Dermis blood vessel endothelial cell (primary cell): ENCODE measurements around the gene SOX6. TPM values are rescaled to one million over a fixed set of nuclear protein-coding genes. Genes with fewer than 3 reads are reported as not detected.
"Not testable (repeated sequence)": the region's sequence is repeated elsewhere in the genome, so short reads cannot be mapped to it uniquely, and the experiment has no call there.

Source experiments
- DNase-seq: peaks from one replicate; pipeline ENCODE4 v3.0.0; 2010
- total RNA-seq: library from RNA; depleted of rRNA; stranded (reverse); fragments of >200 nt; gene quantifications from 2 replicates; pipeline ENCODE4 v1.2.3, GENCODE V29; 2014

Gene SOX6
- under 0.01 and 0.09 TPM in 2 replicates for total RNA-seq

DNA sequence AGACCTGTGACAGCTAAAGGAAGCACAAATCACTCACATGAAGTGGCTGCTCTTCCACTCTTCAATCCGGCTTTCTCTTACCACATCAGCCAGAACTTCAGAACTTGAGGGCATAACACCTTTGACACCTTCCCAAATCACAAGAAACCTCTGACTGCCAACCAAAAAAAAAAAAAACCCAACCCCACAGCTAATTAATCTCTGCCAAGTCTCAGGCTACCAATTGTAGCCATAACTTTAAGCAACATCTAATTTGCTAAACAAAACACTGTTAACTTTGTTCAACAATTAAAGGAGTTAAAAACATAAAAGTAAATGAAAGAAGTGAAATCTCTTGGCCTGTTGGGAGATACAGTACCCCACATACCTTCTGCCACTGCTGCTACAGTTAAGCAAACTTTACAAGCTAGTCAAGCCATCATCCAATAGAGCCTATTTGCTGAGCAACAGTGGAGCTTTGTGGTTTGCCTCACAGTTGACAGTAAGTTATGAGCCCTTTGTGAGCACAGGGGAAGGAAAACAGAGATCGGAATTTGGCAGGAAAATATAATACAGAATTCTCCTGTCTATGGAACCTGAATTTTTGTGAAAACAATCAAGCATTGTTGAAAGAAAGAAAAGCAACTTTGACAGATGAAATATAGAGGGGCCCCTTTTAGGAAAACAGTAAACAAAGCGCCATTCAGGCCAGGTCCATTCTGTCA, at the start of gene SOX6:
TSS of gene SOX6 (minus strand) at position 490 of the 704 bp plus-strand sequence. CDS start 15,298 bp downstream, outside the sequence.
- DNase-seq = no peak

DNA sequence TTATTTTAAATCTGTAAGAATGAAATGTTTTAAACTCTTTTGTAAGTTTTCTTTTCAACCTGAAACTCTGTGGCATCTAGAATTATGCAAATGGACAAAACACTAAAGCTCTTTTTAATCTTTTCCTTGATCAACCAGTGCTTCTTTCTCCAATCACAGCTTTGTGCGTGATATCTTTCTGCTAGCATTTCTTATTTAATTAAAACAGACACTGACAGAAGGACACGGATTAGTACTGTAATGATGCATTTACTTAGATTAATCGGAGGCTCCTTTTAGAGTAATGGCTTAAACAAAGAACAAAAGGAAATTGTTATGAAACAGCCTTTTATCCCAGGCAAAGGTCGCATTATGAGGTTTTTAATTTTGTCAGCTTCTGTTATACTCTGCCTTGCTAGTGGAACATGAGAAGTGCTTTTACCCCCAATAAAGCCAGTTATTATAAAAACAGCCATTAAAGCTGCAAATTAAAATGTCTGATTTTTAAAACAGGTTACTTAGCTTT, 48.5 kb upstream of the SOX6 start:
- DNase-seq = no peak

DNA sequence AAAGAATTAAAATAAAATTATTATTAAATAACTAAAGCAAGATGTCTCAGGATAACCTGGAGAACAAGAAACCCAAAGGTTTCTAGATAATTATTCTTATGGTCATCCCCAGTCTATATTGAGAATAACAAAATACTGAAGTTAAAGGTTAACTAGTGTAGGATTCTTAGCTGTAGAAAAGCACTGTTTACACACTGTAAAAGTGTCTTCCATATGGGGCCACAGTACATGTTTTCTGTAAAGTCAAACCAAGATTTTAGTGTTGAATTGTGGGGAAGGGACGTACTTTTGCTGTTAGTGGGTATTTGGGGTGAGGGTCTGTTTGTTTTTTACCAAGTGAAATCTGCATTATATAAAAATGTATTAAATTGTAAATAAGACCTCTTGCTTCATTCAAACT, 47.5 kb upstream of the SOX6 start:
- no peak for DNase-seq

DNA sequence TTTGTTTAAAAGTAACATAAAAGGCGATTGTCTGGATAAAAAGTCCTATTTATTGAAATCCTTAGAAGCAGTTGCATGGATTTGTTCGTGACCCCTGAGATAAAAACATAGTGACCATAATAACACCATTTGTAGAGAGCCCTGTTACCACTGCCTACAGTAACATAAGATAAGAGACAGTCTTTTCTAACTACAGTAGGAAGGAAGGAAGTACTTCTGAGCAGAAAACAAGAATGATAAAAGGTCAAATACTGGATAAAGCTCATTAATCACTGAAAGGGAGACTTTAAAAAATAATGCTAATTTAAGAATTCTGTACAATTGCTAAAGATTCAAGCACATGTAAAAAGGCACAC, 47.1 kb upstream of the SOX6 start:
- no peak for DNase-seq

DNA sequence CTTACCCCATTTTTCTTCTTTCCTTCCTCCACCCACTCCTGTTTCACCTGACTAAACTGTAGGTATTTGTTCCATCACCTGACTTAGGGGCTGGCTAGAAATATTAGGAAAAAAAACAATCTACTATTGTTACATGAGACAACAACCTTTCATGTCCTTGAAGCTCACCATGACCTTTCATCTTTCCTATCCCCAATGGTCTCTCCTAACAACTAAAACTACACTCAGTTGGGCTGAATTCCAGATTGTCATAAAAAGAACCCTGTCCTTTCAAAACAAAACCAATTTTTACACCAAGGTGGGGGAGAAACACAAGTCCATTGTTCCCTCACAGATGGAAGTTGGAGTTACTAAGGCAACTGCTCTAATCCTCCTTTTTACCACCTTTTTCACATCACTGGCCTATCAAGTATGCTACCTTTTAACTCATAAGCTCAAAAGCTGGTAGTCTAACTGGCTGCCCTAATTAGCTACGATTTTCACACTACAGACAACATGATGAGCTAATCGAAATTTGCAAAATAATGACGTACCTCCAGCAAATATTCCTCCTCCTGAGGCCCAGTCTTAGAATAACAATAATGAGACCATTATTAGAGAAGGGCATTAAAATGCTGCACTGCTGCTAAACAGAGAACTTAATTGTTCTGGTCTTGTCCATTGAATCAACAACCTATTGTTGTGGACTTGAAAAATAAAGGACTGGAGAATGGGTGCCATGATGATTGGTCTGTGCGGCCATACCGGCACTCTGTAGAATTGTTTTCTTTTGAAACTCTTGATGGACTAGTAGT, 46.5 kb upstream of the SOX6 start:
- no peak for DNase-seq

DNA sequence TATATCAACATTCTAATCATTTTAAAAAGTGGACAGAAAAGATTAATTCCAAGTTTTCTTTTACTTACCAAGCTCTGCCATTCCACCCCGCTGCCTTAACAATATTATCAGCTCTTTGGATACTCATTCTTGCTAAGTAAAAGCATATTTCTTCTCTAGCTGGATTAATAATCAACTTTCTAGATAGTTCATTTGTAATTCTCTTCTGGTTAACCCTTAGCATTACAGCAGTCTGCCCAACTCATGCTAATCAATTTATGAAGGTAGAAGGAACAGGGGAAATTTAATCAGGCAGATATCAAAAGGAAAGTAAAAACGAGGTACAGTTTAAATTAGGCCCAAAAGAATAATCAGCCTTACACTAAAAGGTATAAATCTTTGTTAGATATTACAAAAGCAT, 41.0 kb upstream of the SOX6 start:
- DNase-seq = no peak

DNA sequence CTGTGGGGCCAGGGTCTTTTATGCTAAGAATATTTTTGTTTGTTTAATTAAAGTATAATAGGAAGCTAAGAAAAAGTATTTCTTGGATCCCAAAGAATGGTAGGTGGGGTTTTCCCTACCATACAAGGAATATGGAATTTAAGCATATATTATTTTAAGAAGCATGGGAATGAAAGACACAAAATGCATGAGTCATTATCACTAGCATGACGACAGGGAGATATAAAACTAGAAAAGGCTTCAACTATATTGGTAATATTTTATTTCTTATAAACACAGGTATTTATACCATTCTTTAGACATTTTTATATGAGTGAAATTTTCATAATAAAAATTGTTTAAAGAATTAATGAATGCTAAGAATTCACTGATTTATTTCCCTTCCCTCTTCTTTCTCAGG, 39.3 kb upstream of the SOX6 start:
- no peak for DNase-seq

DNA sequence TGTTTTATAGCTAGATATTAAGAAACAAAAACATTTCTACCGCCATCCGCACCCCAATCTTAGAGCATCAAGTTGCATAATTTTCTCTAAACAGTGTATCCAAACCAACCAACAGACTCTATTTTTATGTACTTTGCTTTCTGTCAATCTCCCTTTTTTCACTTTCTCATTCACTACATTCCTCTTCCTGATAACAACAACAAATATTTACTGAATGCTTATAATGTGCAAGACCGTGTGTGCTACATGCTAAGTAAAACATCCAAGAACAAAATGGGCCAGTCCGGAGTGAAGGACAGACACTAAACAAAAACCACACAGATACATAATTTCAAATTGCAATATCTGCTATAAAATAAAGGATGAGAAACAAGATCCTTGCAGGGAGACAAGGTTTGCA, 38.6 kb upstream of the SOX6 start:
- DNase-seq = no peak

DNA sequence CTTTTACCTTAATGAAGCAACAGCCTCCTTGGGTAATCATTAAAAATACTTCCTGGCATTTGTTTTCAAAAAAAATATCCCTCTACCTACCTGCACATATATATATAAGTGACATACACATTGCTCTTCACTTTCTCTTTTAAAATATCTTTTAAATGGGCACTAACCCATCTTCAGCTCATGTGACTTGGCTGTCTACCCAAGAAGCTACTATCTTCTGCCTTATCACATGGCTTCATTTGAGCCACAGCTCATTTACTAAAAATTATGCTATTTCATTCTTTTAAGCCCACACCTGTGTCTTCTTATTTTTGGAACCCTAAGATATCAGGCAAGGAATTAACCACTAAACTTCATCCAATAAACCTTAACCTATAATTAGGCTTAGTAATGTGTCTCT, 37.0 kb upstream of the SOX6 start:
- DNase-seq = no peak

DNA sequence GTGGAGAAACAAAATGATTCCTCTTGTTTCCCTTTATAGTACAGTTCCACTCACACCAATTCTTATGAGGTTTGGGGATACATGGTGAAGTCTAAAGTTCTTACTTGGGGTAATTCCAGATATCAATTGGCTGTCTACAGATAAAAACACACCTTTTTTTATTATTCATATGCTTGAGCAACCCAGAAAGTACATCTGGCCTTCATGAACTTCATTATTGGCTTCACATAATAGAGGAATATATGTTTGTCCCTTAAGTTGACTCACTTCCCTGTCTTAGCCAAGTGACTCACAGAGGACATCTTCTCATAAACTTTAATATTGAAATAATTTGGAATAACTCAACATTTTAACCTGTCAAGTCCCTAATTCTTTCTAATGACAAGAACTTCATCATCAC, 36.3 kb upstream of the SOX6 start:
- DNase-seq = no peak

DNA sequence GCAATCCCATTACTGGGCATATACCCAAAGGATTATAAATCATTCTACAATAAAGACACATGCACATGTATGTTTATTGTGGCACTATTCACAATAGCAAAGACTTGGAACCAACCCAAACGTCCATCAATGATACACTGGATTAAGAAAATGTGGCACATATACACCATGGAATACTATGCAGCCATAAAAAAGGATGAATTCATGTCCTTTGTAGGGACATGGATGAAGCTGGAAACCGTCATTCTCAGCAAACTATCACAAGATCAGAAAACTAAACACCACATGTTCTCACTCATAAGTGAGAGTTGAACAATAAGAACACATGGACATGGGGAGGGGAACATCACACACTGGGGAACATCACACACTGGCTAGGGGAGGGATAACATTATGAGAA, 34.5 kb upstream of the SOX6 start:
- DNase-seq = not testable (repeated sequence)

DNA sequence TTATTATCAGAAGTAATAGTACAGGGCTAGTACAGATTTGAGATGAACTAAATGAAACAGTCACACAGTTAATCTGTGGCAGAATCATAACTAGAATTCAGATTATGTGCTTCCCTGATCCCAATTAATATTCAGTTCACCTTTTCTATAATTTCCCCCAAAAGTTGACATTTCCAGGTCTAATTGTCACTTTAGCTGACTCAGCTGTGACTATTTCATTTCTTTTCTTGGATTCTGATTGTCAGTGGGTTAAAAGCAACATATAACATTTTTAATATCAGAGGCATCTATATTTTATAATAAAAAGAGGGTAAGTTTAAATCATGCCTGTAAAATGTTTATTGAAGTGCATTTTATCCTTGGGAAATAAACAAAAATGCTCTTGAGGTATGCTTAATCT, 28.8 kb upstream of the SOX6 start:
- DNase-seq = no peak

DNA sequence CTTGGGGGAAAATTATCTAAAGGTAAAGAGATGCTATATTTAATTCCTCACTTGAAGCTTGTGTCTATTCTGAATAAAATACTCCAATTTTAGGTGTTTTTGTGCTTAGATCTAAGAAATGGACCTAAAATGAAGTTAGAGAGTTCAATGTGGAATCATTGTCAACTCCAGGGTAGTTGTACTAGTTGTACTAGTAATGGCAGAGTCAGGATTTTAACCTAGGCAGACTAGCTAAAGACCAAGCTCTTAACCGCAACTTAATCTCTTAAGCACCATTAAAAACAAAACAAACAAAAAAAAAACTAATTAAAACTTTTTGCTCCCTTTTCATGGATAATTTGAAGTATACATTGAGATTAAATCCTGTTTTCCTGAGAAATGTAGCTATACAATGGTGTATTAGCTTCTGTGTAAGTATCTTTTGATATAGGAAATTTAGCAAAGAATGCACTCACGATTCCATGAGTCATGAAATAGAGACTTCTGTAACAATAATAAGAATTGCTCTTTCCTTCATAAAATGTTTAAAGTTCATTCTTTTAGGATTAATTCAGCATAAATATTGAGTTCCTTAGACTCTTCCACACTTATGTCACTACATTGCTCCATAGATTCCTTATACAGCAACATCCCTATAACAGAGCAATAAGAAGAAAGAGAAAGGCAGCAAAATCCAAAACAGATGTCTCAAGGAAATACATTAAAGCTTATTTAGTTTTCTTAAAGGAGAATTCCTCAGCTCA, 26.5 kb upstream of the SOX6 start:
- DNase-seq = no peak

DNA sequence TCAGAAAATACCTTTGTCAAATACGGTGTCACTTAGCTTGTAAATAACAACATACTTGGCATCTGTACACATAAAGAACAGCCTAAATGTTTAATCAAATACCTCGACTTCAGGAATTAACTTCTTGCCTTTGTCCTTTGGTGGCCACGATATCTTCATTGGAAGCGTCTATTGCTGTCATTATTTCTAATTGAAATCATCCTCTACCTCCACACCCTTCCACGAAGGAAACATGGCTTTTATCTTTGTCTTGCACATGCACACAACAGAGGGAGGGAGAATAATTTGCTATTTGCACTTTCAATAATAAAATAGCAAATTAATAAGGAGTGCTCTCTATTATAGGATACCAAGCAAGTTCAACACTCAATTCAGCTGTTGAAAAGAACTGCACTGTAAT, 25.8 kb upstream of the SOX6 start:
- no peak for DNase-seq

DNA sequence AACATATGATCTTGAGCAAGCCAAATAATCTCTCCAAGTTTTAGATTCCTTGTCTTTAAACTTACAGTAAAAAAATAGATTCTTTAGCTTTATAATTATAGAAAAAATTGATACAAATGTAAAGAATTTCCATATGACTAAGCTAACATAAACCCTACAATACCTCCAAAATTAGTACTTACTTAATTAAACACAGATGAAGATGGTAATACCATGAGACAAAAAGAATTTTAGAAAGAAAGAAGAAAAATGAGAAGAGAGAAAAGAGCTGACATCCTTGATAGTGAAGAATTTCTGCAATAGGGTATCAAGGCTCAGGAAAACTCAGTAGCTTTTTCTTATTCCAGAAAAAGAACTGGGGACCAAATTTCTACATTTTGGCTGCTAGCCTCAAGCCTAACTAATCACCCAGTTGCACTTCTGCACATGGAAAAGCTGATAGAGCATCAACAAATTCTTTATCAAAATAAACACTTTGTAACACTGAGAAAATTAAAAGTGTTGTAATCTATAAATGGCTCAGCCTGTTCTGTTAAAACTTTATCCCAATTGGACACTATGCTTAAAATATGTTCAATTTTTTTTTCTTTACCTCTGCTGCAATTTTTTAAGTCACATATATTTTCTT, 24.7 kb upstream of the SOX6 start:
- DNase-seq = no peak

DNA sequence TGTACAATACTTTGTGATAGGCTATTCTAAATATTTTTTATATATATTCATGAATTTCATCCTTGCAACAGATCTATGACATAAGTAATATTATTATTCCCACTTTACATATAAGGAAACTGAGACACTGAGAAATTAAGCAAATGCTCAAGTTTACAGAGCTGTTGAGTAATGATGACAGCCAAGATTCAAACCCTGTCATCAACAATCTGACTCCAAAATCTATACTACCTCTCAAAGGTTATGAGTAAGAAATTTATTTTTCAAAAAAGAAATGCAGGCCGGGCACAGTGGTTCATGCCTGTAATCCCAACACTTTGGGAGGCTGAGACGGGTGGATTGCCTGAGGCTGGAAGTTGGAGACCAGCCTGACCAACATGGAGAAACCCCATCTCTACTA, 22.6 kb upstream of the SOX6 start:
- DNase-seq = no peak

DNA sequence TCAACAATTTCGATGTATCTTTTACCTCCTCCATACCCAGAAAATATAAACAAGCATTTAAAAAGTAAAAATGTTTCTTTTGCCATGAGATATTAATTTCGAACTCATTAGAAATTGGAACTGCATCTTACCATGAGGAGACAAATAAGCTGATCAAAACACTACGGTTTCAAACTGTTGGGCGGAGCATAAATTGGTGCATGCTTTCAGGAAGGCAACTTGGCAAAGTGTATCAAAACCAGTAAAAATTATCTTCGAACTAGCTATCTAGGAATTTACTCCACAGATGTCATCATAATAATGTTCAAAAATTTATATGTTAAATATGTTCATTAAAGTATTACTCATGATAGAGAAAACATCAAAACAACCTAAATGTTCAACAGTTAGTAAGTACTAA, 21.4 kb upstream of the SOX6 start:
- no peak for DNase-seq

DNA sequence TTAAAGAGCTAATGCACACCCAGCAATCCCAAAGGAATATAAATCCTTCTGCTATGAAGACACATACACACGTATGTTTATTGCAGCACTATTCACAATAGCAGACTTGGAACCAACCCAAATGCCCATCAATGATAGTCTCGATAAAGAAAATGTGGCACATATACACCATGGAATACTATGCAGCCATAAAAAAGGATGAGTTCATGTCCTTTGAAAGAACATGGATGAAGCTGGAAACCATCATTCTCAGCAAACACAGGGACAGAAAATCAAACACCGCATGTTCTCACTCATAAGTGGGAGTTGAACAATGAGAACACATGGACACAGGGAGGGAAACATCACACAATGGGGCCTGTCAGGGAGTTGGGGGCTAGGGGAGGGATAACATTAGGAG, 19.3 kb upstream of the SOX6 start:
- not testable (repeated sequence) for DNase-seq

DNA sequence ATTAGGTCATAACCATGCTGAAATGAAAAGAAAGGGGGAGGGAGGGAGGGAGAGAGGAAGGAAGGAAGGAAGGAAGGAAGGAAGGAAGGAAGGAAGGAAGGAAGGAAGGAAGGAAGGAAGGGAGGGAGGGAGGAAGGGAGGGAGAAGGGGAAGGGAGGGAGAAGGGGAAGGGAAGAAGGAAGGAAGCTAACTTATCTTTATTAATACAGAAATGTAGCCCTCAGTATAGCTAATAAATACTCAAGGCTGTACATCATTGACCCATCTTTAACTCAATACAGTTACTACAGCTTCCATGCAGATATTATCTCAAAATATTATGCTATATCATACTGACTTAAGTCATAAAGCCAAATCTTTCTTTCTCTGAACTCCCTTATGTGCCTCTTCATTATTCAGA, 17.4 kb upstream of the SOX6 start:
- no peak for DNase-seq

DNA sequence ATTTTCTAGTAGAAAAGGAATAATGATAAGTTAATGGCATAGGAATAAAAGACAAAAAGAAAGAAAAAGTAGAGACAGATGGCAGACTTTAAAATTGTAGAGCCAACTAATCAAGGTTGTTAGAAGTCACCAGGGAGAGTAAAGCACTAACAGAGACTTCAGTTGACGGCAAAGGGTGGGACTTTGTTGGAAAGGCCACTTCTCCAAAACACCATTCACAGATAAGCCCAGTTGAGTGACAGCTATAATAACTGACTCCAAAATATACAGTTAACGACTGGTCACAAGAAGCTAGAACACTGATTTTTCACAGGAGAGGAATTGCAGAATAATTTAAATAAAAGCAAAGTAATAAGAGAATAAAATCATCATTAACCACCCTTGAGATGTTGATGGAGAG, 16.0 kb upstream of the SOX6 start:
- no peak for DNase-seq

DNA sequence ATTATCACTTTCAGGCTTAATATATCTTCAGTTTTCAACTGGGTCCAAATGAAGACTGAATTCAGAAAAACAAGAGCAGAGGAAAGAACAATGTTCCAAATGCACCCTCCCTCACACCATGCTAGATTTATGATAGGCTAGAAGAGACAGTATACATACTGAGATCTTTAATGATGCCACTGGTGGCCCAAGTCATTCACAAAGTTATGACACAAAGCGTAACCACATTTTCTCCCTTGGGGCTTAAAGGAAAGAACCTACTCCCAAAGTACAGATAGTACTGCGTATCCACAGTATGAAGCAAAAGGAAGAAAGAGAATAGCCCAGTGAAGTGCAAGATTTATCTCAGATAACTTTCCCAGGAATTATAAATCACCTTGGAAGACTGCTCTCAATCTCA, 10.9 kb upstream of the SOX6 start:
- DNase-seq = no peak

DNA sequence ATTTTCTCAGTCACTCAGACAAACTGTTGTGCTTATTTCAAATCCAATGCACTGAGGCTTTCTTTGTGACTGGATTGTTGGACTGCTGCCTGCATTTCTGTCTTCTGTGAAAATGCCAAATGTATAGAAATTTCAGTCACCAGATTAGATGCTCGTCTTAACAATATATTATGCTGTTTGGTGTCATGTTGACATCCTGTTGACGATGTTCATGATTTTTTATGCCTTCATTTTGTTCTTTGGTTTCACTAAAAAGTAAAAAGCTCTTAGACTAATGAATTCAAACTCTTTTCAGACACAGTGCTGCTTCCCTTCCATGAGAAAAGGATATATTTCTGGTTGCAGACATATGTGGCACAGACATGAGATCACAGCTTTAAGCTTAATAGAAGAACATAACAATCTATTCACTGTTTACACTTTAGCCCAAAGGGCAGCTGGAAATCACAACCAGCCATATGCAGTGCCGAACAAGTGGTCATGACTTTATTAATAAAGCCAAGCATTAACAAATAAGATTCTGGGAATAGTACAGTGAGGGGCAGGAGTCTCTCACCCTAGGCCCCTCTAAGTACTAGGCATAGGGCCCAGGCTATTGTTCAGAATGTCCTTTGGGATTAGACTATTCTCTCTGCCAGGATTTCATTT, 9.4 kb upstream of the SOX6 start:
- no peak for DNase-seq

DNA sequence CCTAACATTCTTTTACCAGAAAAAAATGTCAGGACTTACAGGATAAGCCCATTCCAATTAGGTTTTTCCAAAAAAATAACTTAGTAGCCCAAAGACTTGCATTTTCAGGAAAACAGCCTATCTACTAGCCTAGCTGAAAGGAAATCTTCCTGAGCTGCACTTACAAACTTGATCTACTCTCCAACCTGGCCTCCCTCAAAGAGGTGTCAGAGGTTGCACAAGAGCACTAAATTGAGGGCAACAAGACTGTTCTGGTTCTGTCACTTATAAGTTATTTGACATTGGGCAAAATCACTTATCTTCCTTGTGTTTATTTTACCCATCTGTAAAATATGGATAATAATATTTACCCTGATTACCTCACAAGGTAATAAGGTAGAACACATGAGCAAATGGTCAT, 7.9 kb upstream of the SOX6 start:
- no peak for DNase-seq
